ENCODE measurements around the gene CMPK1.
"Not testable (repeated sequence)": the region's sequence is repeated elsewhere in the genome, so short reads cannot be mapped to it uniquely, and the experiment has no call there.

The CMPK1 gene

DNA sequence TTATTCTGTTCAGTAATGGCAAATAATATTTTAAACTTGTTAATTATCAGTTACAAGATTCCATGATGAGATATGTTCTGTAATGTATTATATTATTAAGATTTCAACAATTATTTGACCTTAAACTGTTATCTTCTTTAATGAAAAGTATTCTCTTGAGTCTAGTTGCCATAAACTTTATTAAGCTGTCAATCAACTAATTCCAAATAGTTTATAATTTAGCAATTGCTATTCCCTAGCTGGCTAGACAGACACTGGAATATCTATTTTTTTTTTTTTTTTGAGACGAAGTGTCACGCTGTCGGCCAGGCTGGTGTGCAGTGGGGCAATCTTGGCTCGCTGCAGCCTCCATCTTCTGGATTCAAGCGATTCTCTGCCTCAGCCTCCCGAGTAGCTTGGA, 3.8 kb downstream of the CMPK1 start:
- H3K4me1 ChIP-seq (ENCODE audit: insufficient read depth, poor library complexity, severe bottlenecking) = peaks cover 4% of the 10 kb centered on the region
- H3K9me3 ChIP-seq (ENCODE audit: severe bottlenecking) = no peaks in the 10 kb centered on the region
- no peak overlapping the region for H3K4me3 ChIP-seq (ENCODE audit: severe bottlenecking)
- H3K27ac ChIP-seq (ENCODE audit: poor library complexity, severe bottlenecking) = no peak overlapping the region
- H3K36me3 ChIP-seq (ENCODE audit: low read depth) = no peaks in the 10 kb centered on the region
- DNase-seq (ENCODE audit: low spot score) (no peak), ATAC-seq (ENCODE audit: low read depth) (no peak)
- TF ChIP-seq, protein P1, sequence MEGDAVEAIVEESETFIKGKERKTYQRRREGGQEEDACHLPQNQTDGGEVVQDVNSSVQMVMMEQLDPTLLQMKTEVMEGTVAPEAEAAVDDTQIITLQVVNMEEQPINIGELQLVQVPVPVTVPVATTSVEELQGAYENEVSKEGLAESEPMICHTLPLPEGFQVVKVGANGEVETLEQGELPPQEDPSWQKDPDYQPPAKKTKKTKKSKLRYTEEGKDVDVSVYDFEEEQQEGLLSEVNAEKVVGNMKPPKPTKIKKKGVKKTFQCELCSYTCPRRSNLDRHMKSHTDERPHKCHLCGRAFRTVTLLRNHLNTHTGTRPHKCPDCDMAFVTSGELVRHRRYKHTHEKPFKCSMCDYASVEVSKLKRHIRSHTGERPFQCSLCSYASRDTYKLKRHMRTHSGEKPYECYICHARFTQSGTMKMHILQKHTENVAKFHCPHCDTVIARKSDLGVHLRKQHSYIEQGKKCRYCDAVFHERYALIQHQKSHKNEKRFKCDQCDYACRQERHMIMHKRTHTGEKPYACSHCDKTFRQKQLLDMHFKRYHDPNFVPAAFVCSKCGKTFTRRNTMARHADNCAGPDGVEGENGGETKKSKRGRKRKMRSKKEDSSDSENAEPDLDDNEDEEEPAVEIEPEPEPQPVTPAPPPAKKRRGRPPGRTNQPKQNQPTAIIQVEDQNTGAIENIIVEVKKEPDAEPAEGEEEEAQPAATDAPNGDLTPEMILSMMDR (IDR thresholded peaks at IDR 0.05; ENCODE audit: poor library complexity, severe bottlenecking) = no peak
- H3K27me3 ChIP-seq (ENCODE audit: insufficient read depth, poor library complexity, severe bottlenecking) = no peaks in the 10 kb centered on the region

DNA sequence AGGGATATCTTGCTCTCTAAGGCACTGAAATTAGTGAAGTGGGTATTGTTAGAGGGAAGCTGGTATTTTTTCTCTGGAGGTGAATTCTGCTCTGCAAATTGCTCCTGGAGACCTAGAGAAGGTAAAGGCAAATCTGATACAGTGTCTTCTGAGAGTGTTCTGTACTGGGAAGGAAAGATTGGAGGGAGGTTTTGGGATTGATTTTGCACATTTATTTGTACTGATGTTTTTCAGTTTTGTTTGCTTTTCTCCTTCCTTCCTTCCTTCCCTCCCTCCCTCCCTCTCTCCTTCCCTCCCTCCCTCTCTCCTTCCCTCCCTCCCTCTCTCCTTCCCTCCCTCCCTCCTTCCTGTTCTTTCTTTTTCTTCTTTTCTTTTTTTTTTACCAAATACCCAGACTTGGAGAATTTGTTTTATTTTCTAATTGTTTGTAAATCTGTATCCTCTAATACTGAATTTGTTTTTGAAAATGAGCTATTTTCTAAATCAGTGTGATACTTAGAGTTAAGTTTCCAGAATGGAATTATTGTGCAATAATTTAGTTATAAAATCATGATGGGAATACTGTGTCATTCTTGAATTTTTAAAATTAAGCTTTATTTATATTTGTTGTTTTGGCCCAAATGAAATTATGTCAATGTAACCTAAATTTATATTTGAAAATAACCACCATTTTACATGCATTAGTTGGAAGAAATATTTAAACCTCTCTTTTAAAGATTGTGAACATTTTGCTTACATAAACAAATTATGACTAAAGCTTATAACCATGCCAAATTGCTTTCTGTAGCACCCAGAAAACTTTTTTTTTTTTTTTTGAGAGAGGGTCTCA, 4.9 kb downstream of the CMPK1 start:
- H3K36me3 ChIP-seq (ENCODE audit: low read depth) = no peaks in the 10 kb centered on the region
- H3K27me3 ChIP-seq (ENCODE audit: insufficient read depth, poor library complexity, severe bottlenecking) = no peaks in the 10 kb centered on the region
- ATAC-seq (ENCODE audit: low read depth) = no peak
- H3K9me3 ChIP-seq (ENCODE audit: severe bottlenecking) = no peaks in the 10 kb centered on the region
- no peak overlapping the region for H3K27ac ChIP-seq (ENCODE audit: poor library complexity, severe bottlenecking)
- TF ChIP-seq, protein P1 (IDR thresholded peaks at IDR 0.05; ENCODE audit: poor library complexity, severe bottlenecking) = no peak
- no peak overlapping the region for H3K4me3 ChIP-seq (ENCODE audit: severe bottlenecking)
- no peak for DNase-seq (ENCODE audit: low spot score)
- no peaks in the 10 kb centered on the region for H3K4me1 ChIP-seq (ENCODE audit: insufficient read depth, poor library complexity, severe bottlenecking)

DNA sequence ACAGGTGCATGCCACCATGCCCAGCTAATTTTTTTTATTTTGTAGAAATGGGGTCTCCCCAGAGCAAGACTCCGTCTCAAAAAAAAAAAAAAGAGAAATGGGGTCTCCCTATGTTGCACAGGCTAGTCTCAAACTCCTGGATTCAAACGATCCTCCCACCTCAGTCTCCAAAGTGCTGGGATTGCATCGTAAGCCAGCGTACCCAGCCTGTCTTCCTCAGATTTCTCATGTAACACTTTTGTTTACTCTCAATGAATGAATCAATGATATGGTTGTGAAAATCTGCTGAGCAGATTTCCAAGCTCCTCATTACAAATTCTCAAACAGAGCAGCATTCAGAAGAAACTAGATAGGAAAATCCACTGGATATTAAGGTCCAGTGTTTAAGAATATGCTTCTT, 6.6 kb downstream of the CMPK1 start:
- no peak for ATAC-seq (ENCODE audit: low read depth)
- Histone ChIP-seq H3K27ac (ENCODE audit: poor library complexity, severe bottlenecking) (no peak overlapping the region), H3K4me3 (ENCODE audit: severe bottlenecking) (no peak overlapping the region), H3K27me3 (ENCODE audit: insufficient read depth, poor library complexity, severe bottlenecking) (no peaks in the 10 kb centered on the region), H3K9me3 (ENCODE audit: severe bottlenecking) (no peaks in the 10 kb centered on the region), H3K36me3 (ENCODE audit: low read depth) (no peaks in the 10 kb centered on the region), H3K4me1 (ENCODE audit: insufficient read depth, poor library complexity, severe bottlenecking) (no peaks in the 10 kb centered on the region)
- TF ChIP-seq, protein P1 (IDR thresholded peaks at IDR 0.05; ENCODE audit: poor library complexity, severe bottlenecking) = no peak
- no peak for DNase-seq (ENCODE audit: low spot score)

- not testable (repeated sequence) for H3K9me3 ChIP-seq (ENCODE audit: severe bottlenecking)
Observed at GRCh38 chr1:47346979-47347378, 13.4 kb downstream of the CMPK1 start.

GRCh38 chr1:47347735-47348134, 14.1 kb downstream of the CMPK1 start:
- no peak for DNase-seq (ENCODE audit: low spot score)
- H3K27me3 ChIP-seq (ENCODE audit: insufficient read depth, poor library complexity, severe bottlenecking) = no peaks in the 10 kb centered on the region
- H3K36me3 ChIP-seq (ENCODE audit: low read depth) = peaks cover 9% of the 10 kb centered on the region
- ATAC-seq (ENCODE audit: low read depth) = no peak
- no peaks in the 10 kb centered on the region for H3K9me3 ChIP-seq (ENCODE audit: severe bottlenecking)
- no peak overlapping the region for H3K4me3 ChIP-seq (ENCODE audit: severe bottlenecking)
- no peak overlapping the region for H3K27ac ChIP-seq (ENCODE audit: poor library complexity, severe bottlenecking)
- no peaks in the 10 kb centered on the region for H3K4me1 ChIP-seq (ENCODE audit: insufficient read depth, poor library complexity, severe bottlenecking)
- TF ChIP-seq, protein P1 (IDR thresholded peaks at IDR 0.05; ENCODE audit: poor library complexity, severe bottlenecking) = no peak

More at GRCh38 chr1:47346979-47347378, 13.4 kb downstream of the CMPK1 start:
- not testable (repeated sequence) for ATAC-seq (ENCODE audit: low read depth); H3K4me3 ChIP-seq (ENCODE audit: severe bottlenecking); H3K4me1 ChIP-seq (ENCODE audit: insufficient read depth, poor library complexity, severe bottlenecking); DNase-seq (ENCODE audit: low spot score); H3K27ac ChIP-seq (ENCODE audit: poor library complexity, severe bottlenecking); H3K27me3 ChIP-seq (ENCODE audit: insufficient read depth, poor library complexity, severe bottlenecking); H3K36me3 ChIP-seq (ENCODE audit: low read depth)

Measured in RWPE2 (cell line).